Panc1 (cell line): Measurements from ENCODE around the gene PEX10. TPM values are rescaled to one million over a fixed set of nuclear protein-coding genes. Genes with fewer than 3 reads are reported as not detected.

Experiments used
- ATAC-seq: fragments of 200-7000 bp; cut with Tn5 transposase; 2 replicates; pipeline ENCODE4 v1.9.1; 2020; ENCODE audit warnings: mild to moderate bottlenecking, moderate library complexity
- BruUV-seq: library from RNA; stranded (reverse); fragments of 400-500 nt; replicated peaks from 2 replicates; lab custom pipeline; 2021; lab: Mats Ljungman, UMichigan
- CTCF ChIA-PET: fragments of 300-600 bp; sonication (Branson Sonifier 250); formaldehyde crosslinking; loops from one replicate; lab custom pipeline; 2022; ENCODE audit warnings: antibody characterized with exemption; lab: Charles Lee
- POLR2A ChIA-PET: fragments of 300-600 bp; sonication (Branson Sonifier 250); formaldehyde crosslinking; loops from one replicate; lab custom pipeline; 2022; ENCODE audit warnings: antibody characterized with exemption; lab: Charles Lee
- DNase-seq: peaks from one replicate; pipeline ENCODE4 v3.0.0-alpha.2; 2010; ENCODE audit warnings: low read depth, low spot score
- H3K27ac ChIP-seq: 2 replicates; pipeline ENCODE4 v1.5.1; 2011; ENCODE audit warnings: mild to moderate bottlenecking, low read length, inconsistent platforms
- H3K27me3 ChIP-seq: fragments of 200-500 bp; sonication (Bioruptor generic); 2 replicates; pipeline ENCODE4 v1.6.0; 2014; ENCODE audit warnings: low read length, inconsistent platforms; ENCODE audit not compliant: control insufficient read depth, insufficient read depth
- H3K36me3 ChIP-seq: fragments of 200-500 bp; sonication (Bioruptor generic); 2 replicates; pipeline ENCODE4 v1.5.1; 2014; ENCODE audit warnings: inconsistent platforms, mild to moderate bottlenecking, low read length, moderate library complexity; ENCODE audit not compliant: control insufficient read depth, insufficient read depth
- H3K4me1 ChIP-seq: 2 replicates; pipeline ENCODE4 v1.5.1; 2011; ENCODE audit warnings: inconsistent platforms, mild to moderate bottlenecking, low read length, moderate library complexity; ENCODE audit not compliant: control insufficient read depth, insufficient read depth
- H3K4me3 ChIP-seq, 2 experiments: 2 replicates each; pipeline ENCODE4 v1.5.1; 2011 to 2012; ENCODE audit warnings: low read depth in 2 of 2, low read length in 2 of 2, mild to moderate bottlenecking in 2 of 2, inconsistent platforms in 1 of 2, moderate library complexity in 1 of 2
- H3K9me3 ChIP-seq: fragments of 200-500 bp; sonication (Bioruptor generic); 2 replicates; pipeline ENCODE4 v1.5.1; 2014; ENCODE audit warnings: low read depth, mild to moderate bottlenecking, inconsistent platforms, low read length, moderate library complexity; ENCODE audit not compliant: control insufficient read depth, insufficient read depth
- CTCF ChIP-seq: fragments of 450-650 bp; IDR thresholded peaks from 2 replicates; pipeline ENCODE4 v1.5.1; 2017; ENCODE audit warnings: mild to moderate bottlenecking
- POLR2AphosphoS5 ChIP-seq: IDR thresholded peaks from 2 replicates; pipeline ENCODE4 v1.6.1; 2012; ENCODE audit warnings: mild to moderate bottlenecking, low read depth, low read length, moderate library complexity
- REST ChIP-seq, 2 experiments: IDR thresholded peaks; 2 replicates each; pipeline ENCODE4 v1.6.1; 2011 to 2012; ENCODE audit warnings: low read depth in 2 of 2, control low read depth in 1 of 2, low read length in 1 of 2, mild to moderate bottlenecking in 1 of 2, moderate library complexity in 1 of 2; ENCODE audit not compliant: insufficient read depth in 1 of 2
- SIN3A ChIP-seq: IDR thresholded peaks from 2 replicates; pipeline ENCODE4 v1.6.1; 2012; ENCODE audit warnings: low read depth, mild to moderate bottlenecking, low read length, moderate library complexity, borderline replicate concordance; ENCODE audit not compliant: insufficient read depth
- TCF7L2 ChIP-seq: IDR thresholded peaks from 2 replicates; pipeline ENCODE4 v1.6.1; 2011; ENCODE audit warnings: mild to moderate bottlenecking, low read depth, low read length, inconsistent platforms
- in situ Hi-C: cut with HindIII; loops from 2 replicates; pipeline ENCODE4 v1.10.0; 2016; ENCODE audit warnings: low sequenced_read_pairs, low pct_unique_long_range_greater_than_20kb
- intact Hi-C: fragments of 100-400 bp; cut with micrococcal nuclease; formaldehyde crosslinking; loops from one replicate; pipeline ENCODE4 v1.10.0; 2022; ENCODE audit not compliant: unreplicated experiment
- total RNA-seq: library from RNA; stranded (reverse); gene quantifications from one replicate; pipeline ENCODE4 v1.2.1, GENCODE V29; 2021; ENCODE audit not compliant: unreplicated experiment

Gene PEX10
- total RNA-seq, 1 experiment from 2014 or later: 49.8 TPM

DNA sequence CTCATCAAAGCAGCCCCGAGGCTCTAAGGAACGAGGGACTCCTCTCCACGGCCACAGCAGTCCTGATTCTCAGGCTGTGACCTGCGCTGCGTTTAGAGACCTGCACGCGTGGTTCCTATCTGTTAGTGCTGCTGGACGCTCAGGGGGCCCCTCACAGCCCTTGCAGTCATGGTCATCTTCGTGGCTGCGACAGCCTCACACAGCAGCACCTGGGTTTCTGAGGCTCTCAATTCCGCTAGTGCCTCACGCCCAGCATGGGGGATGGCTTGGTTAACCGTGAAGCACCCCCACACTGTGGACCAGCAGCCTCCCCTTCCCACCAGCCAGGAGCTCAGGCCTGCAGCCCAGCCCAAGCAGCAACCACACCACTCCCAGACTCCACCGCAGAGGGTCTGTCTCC, 28.8 kb downstream of the PEX10 start:
- ChIA-PET CTCF (interaction anchor here (0.7 to 1.1 kb wide), 2 partner anchors 189 to 209 kb away, joined by 3 read pairs; partner anchors contain the start of gene FAAP20), POLR2A (no interaction called here)
- H3K36me3 ChIP-seq: no peaks in the 10 kb centered on the region
- peaks cover 5% of the 10 kb centered on the region; the same call in 1 of the 2 replicates for H3K4me1 ChIP-seq
- no peak for DNase-seq
- H3K4me3 ChIP-seq: no peak overlapping the region
- H3K27me3 ChIP-seq: no peaks in the 10 kb centered on the region
- in situ Hi-C loops (no loop called here), intact Hi-C loops (no loop called here)
- no peak overlapping the region for H3K27ac ChIP-seq
- no peaks in the 10 kb centered on the region for H3K9me3 ChIP-seq
- BruUV-seq: TSS peak; percentile 58
- no peak for TF ChIP-seq SIN3A
- TF ChIP-seq TCF7L2: no peak
- no peak for TF ChIP-seq POLR2AphosphoS5
- TF ChIP-seq REST (IDR thresholded peaks at IDR 0.05; ENCODE audit: insufficient read depth in 1 of 2, low read depth in 2 of 2, low read length in 1 of 2): no peak
- TF ChIP-seq CTCF: no peak
- ATAC-seq: no peak

- no peaks in the 10 kb centered on the region for H3K9me3 ChIP-seq
- no peak overlapping the region for H3K4me3 ChIP-seq
- no peaks in the 10 kb centered on the region for H3K27me3 ChIP-seq
- intact Hi-C loops: no loop called here
- DNase-seq: no peak
- H3K36me3 ChIP-seq: no peaks in the 10 kb centered on the region
- ChIA-PET CTCF (interaction anchor here (0.9 to 2.2 kb wide), 6 partner anchors 71 to 208 kb away, joined by 3 to 38 read pairs (median 4); partner anchors contain the start of gene FAAP20), POLR2A (interaction anchor here (1.0 kb wide), 1 partner anchor 165 kb away, joined by 3 read pairs; no protein-coding TSS in a partner anchor)
- ATAC-seq: peak; percentile 74
- H3K4me1 ChIP-seq: peaks cover 5% of the 10 kb centered on the region; the same call in 1 of the 2 replicates
- BruUV-seq: no TSS peak
- H3K27ac ChIP-seq: no peak overlapping the region
- in situ Hi-C loops: no loop called here
- TF ChIP-seq POLR2AphosphoS5 (no peak), SIN3A (no peak), REST (IDR thresholded peaks at IDR 0.05; ENCODE audit: insufficient read depth in 1 of 2, low read depth in 2 of 2, low read length in 1 of 2) (no peak), CTCF (no peak; the same call in 1 of the 2 replicates), TCF7L2 (no peak)
Measured at GRCh38 chr1:2382621-2383361, 29.6 kb downstream of the PEX10 start.
